Neural crest cell (in vitro differentiated cells): Measurements from ENCODE around the gene KCNJ5. TPM values are rescaled to one million over a fixed set of nuclear protein-coding genes. Genes with fewer than 3 reads are reported as not detected.

Experiments used
- DNase-seq: peaks from one replicate; pipeline ENCODE4 v3.0.0; 2021; ENCODE audit warnings: low read depth, mixed read lengths, low spot score
- H3K27ac Mint-ChIP-seq: one replicate; pipeline ENCODE4 v1.8.0; 2021; ENCODE audit warnings: mild to moderate bottlenecking, mixed read lengths; ENCODE audit not compliant: unreplicated experiment
- H3K27me3 Mint-ChIP-seq: 2 replicates; pipeline ENCODE4 v1.8.0; 2021; ENCODE audit warnings: low read depth, mild to moderate bottlenecking, mixed read lengths
- H3K36me3 Mint-ChIP-seq: 2 replicates; pipeline ENCODE4 v1.8.0; 2021; ENCODE audit warnings: low read depth, mild to moderate bottlenecking, mixed read lengths
- H3K4me1 Mint-ChIP-seq: 2 replicates; pipeline ENCODE4 v1.8.0; 2021; ENCODE audit warnings: mixed read lengths
- H3K4me3 Mint-ChIP-seq: one replicate; pipeline ENCODE4 v1.8.0; 2021; ENCODE audit warnings: mild to moderate bottlenecking, mixed read lengths
- H3K9me3 Mint-ChIP-seq: 2 replicates; pipeline ENCODE4 v1.8.0; 2021; ENCODE audit warnings: mixed read lengths
- CTCF ChIP-seq: fragments of 200-600 bp; sonication (generic); conservative IDR thresholded peaks from 2 replicates; pipeline ENCODE4 v1.5.0; 2021; ENCODE audit warnings: antibody characterized with exemption, mild to moderate bottlenecking
- total RNA-seq: library from RNA; stranded (reverse); gene quantifications from 2 replicates; pipeline ENCODE4 v1.2.1, GENCODE V29; 2021

KCNJ5 gene
- total RNA-seq, 1 donor from 2014 or later = 0.14 TPM

- H3K4me1 Mint-ChIP-seq = peaks cover 15% of the 10 kb centered on the region
- peaks cover 38% of the 10 kb centered on the region for H3K27me3 Mint-ChIP-seq
- no peaks in the 10 kb centered on the region for H3K9me3 Mint-ChIP-seq
- no peak for DNase-seq
- H3K36me3 Mint-ChIP-seq = no peaks in the 10 kb centered on the region
- no peak overlapping the region for H3K27ac Mint-ChIP-seq
- H3K4me3 Mint-ChIP-seq = peak overlapping the region; percentile 4
- TF ChIP-seq CTCF = no peak
These were observed 2.6 kb downstream of the KCNJ5 start for GRCh38 chr11:128893578-128894285.

- Mint-ChIP-seq H3K27ac (no peak overlapping the region), H3K4me1 (peaks cover 15% of the 10 kb centered on the region), H3K9me3 (no peaks in the 10 kb centered on the region), H3K4me3 (peak overlapping the region; percentile 4), H3K27me3 (peaks cover 40% of the 10 kb centered on the region), H3K36me3 (no peaks in the 10 kb centered on the region)
- no peak for TF ChIP-seq CTCF
- DNase-seq = no peak
These were observed 3.1 kb downstream of the KCNJ5 start for GRCh38 chr11:128894286-128894681.

GRCh38 chr11:128894685-128895084 is 3.5 kb downstream of the KCNJ5 start:
- peaks cover 15% of the 10 kb centered on the region for H3K4me1 Mint-ChIP-seq

GRCh38 chr11:128895526-128895925 is 4.4 kb downstream of the KCNJ5 start:
- Mint-ChIP-seq H3K27me3 (peaks cover 40% of the 10 kb centered on the region), H3K4me1 (peaks cover 15% of the 10 kb centered on the region)

More at GRCh38 chr11:128894685-128895084, 3.5 kb downstream of the KCNJ5 start:
- Mint-ChIP-seq H3K9me3 (no peaks in the 10 kb centered on the region), H3K27ac (no peak overlapping the region), H3K4me3 (no peak overlapping the region), H3K36me3 (no peaks in the 10 kb centered on the region), H3K27me3 (peaks cover 39% of the 10 kb centered on the region)
- no peak for DNase-seq
- no peak for TF ChIP-seq CTCF

GRCh38 chr11:128896356-128896755 is 5.2 kb downstream of the KCNJ5 start:
- Mint-ChIP-seq H3K36me3 (no peaks in the 10 kb centered on the region), H3K4me1 (peaks cover 17% of the 10 kb centered on the region), H3K9me3 (no peaks in the 10 kb centered on the region), H3K27me3 (peaks cover 43% of the 10 kb centered on the region), H3K27ac (no peak overlapping the region), H3K4me3 (no peak overlapping the region)
- DNase-seq = no peak
- TF ChIP-seq CTCF = no peak

More at GRCh38 chr11:128895526-128895925, 4.4 kb downstream of the KCNJ5 start:
- no peak overlapping the region for H3K27ac Mint-ChIP-seq
- DNase-seq = no peak
- H3K36me3 Mint-ChIP-seq = no peaks in the 10 kb centered on the region
- H3K9me3 Mint-ChIP-seq = no peaks in the 10 kb centered on the region
- no peak overlapping the region for H3K4me3 Mint-ChIP-seq
- TF ChIP-seq CTCF = no peak
